CD4-positive, alpha-beta T cell (primary cell): Measurements from ENCODE around the gene TRIM71. TPM values are rescaled to one million over a fixed set of nuclear protein-coding genes. Genes with fewer than 3 reads are reported as not detected.

ENCODE experiments used
- ATAC-seq: fragments of 200-7000 bp; cut with Tn5 transposase; one replicate; pipeline ENCODE4 v1.10.0; 2022; ENCODE audit warnings: mild to moderate bottlenecking; ENCODE audit not compliant: poor library complexity
- CTCF ChIA-PET: fragments of 350-600 bp; sonication (Branson Sonifier 250); formaldehyde crosslinking; loops from one replicate; lab custom pipeline; 2021; ENCODE audit warnings: antibody characterized with exemption, inconsistent platforms; lab: Charles Lee
- POLR2A ChIA-PET: fragments of 350-600 bp; sonication (Branson Sonifier 250); formaldehyde crosslinking; loops from one replicate; lab custom pipeline; 2021; ENCODE audit warnings: antibody characterized with exemption, inconsistent platforms; lab: Charles Lee
- DNase-seq, 14 experiments: peaks; one replicate each; pipeline ENCODE4 v3.0.0-alpha.2; 2013 to 2020; ENCODE audit warnings: mixed read lengths in 2 of 14
- H3K27ac ChIP-seq, 2 donors: one replicate each; pipeline versions ENCODE4 v1.5.1 to v1.7.0; 2013; ENCODE audit warnings: low read length in 2 of 2, low read depth in 1 of 2, mild to moderate bottlenecking in 1 of 2
- H3K27me3 ChIP-seq, 2 experiments: 1 replicate in 1 of 2; 2 replicates in 1 of 2; pipeline versions ENCODE4 v1.6.1 to v1.7.0; 2013; ENCODE audit warnings: low read length in 2 of 2, control low read depth in 1 of 2, mild to moderate bottlenecking in 1 of 2, moderate library complexity in 1 of 2; ENCODE audit not compliant: insufficient read depth in 2 of 2, control insufficient read depth in 1 of 2
- H3K36me3 ChIP-seq: one replicate; pipeline ENCODE4 v1.6.1; 2013; ENCODE audit warnings: low read length, control low read depth; ENCODE audit not compliant: insufficient read depth
- H3K4me1 ChIP-seq: one replicate; pipeline ENCODE4 v1.6.1; 2013; ENCODE audit warnings: low read length, control low read depth; ENCODE audit not compliant: insufficient read depth
- H3K4me3 ChIP-seq: one replicate; pipeline ENCODE4 v1.5.1; 2013; ENCODE audit warnings: mild to moderate bottlenecking, low read length, moderate library complexity
- H3K9me3 ChIP-seq, 2 experiments: 1 replicate in 1 of 2; 2 replicates in 1 of 2; pipeline versions ENCODE4 v1.6.1 to v1.7.0; 2013; ENCODE audit warnings: low read length in 2 of 2, mild to moderate bottlenecking in 2 of 2, control low read depth in 1 of 2, moderate library complexity in 1 of 2; ENCODE audit not compliant: control insufficient read depth in 1 of 2, insufficient read depth in 1 of 2
- H3K27ac Mint-ChIP-seq: one replicate; pipeline ENCODE4 v1.8.0; 2020; ENCODE audit warnings: mixed read lengths
- H3K27me3 Mint-ChIP-seq: one replicate; pipeline ENCODE4 v1.8.0; 2021; ENCODE audit warnings: mixed read lengths
- H3K36me3 Mint-ChIP-seq: one replicate; pipeline ENCODE4 v1.8.0; 2021; ENCODE audit warnings: low read depth, mixed read lengths
- H3K4me1 Mint-ChIP-seq: one replicate; pipeline ENCODE4 v1.8.0; 2021; ENCODE audit warnings: low read depth, mixed read lengths
- H3K4me3 Mint-ChIP-seq: one replicate; pipeline ENCODE4 v1.8.0; 2020; ENCODE audit warnings: mild to moderate bottlenecking, mixed read lengths
- H3K9me3 Mint-ChIP-seq: one replicate; pipeline ENCODE4 v1.8.0; 2020; ENCODE audit warnings: mixed read lengths
- intact Hi-C, 2 experiments: fragments of 100-400 bp; cut with DNase I in 1 of 2; cut with micrococcal nuclease in 1 of 2; formaldehyde crosslinking; loops; one replicate each; pipeline versions ENCODE4 v1.15.1 to v1.9.0; 2023 to 2025; cut with DNase I, micrococcal nuclease
- total RNA-seq, 174 experiments: library from RNA in 2 of 174; stranded (reverse) in 2 of 174; gene quantifications; one replicate each; pipeline ENCODE4 v1.2.3 and lab custom pipeline; 2021 to 2026
- TF ChIP-seq, protein P1 (sequence below): fragments of 200-600 bp; IDR thresholded peaks from one replicate; pipeline ENCODE4 v1.8.0; 2022; ENCODE audit warnings: antibody characterized with exemption, mild to moderate bottlenecking

The TRIM71 gene
- total RNA-seq, 2 experiments from 2014 or later: 0.03 TPM; not detected in 1

DNA sequence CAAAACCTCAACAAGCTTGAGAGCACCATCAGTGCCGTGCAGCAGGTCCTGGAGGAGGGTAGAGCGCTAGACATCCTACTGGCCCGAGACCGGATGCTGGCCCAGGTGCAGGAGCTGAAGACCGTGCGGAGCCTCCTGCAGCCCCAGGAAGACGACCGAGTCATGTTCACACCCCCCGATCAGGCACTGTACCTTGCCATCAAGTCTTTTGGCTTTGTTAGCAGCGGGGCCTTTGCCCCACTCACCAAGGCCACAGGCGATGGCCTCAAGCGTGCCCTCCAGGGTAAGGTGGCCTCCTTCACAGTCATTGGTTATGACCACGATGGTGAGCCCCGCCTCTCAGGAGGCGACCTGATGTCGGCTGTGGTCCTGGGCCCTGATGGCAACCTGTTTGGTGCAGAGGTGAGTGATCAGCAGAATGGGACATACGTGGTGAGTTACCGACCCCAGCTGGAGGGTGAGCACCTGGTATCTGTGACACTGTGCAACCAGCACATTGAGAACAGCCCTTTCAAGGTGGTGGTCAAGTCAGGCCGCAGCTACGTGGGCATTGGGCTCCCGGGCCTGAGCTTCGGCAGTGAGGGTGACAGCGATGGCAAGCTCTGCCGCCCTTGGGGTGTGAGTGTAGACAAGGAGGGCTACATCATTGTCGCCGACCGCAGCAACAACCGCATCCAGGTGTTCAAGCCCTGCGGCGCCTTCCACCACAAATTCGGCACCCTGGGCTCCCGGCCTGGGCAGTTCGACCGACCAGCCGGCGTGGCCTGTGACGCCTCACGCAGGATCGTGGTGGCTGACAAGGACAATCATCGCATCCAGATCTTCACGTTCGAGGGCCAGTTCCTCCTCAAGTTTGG is 72.9 kb downstream of the TRIM71 start:
- H3K4me1 Mint-ChIP-seq: no peaks in the 10 kb centered on the region
- no peaks in the 10 kb centered on the region for H3K9me3 Mint-ChIP-seq
- Histone ChIP-seq H3K36me3 (no peaks in the 10 kb centered on the region), H3K4me3 (no peak overlapping the region), H3K9me3 (no peaks in the 10 kb centered on the region), H3K4me1 (no peaks in the 10 kb centered on the region), H3K27ac (no peak overlapping the region), H3K27me3 (peaks cover 3 to 5% of the 10 kb centered on the region in 2 experiments)
- DNase-seq (no peak), ATAC-seq (no peak)
- H3K27me3 Mint-ChIP-seq: peaks cover 19% of the 10 kb centered on the region
- H3K27ac Mint-ChIP-seq: no peak overlapping the region
- ChIA-PET CTCF (interaction anchor here (0.6 kb wide), 1 partner anchor 11 kb away, joined by 3 read pairs; no protein-coding TSS in a partner anchor), POLR2A (no interaction called here)
- H3K36me3 Mint-ChIP-seq: no peaks in the 10 kb centered on the region
- intact Hi-C loops: no loop called here
- H3K4me3 Mint-ChIP-seq: no peak overlapping the region
- TF ChIP-seq, protein P1, sequence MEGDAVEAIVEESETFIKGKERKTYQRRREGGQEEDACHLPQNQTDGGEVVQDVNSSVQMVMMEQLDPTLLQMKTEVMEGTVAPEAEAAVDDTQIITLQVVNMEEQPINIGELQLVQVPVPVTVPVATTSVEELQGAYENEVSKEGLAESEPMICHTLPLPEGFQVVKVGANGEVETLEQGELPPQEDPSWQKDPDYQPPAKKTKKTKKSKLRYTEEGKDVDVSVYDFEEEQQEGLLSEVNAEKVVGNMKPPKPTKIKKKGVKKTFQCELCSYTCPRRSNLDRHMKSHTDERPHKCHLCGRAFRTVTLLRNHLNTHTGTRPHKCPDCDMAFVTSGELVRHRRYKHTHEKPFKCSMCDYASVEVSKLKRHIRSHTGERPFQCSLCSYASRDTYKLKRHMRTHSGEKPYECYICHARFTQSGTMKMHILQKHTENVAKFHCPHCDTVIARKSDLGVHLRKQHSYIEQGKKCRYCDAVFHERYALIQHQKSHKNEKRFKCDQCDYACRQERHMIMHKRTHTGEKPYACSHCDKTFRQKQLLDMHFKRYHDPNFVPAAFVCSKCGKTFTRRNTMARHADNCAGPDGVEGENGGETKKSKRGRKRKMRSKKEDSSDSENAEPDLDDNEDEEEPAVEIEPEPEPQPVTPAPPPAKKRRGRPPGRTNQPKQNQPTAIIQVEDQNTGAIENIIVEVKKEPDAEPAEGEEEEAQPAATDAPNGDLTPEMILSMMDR: no peak

DNA sequence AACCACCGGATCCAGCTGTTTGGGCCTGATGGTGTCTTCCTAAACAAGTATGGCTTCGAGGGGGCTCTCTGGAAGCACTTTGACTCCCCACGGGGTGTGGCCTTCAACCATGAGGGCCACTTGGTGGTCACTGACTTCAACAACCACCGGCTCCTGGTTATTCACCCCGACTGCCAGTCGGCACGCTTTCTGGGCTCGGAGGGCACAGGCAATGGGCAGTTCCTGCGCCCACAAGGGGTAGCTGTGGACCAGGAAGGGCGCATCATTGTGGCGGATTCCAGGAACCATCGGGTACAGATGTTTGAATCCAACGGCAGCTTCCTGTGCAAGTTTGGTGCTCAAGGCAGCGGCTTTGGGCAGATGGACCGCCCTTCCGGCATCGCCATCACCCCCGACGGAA is 73.6 kb downstream of the TRIM71 start:
- ChIA-PET CTCF (interaction anchor here (0.6 kb wide), 1 partner anchor 10 kb away, joined by 3 read pairs; no protein-coding TSS in a partner anchor), POLR2A (no interaction called here)
- Histone ChIP-seq H3K4me1 (no peaks in the 10 kb centered on the region), H3K27me3 (peaks cover 3 to 5% of the 10 kb centered on the region in 2 experiments), H3K9me3 (no peaks in the 10 kb centered on the region), H3K4me3 (no peak overlapping the region), H3K27ac (no peak overlapping the region), H3K36me3 (no peaks in the 10 kb centered on the region)
- H3K4me3 Mint-ChIP-seq: no peak overlapping the region
- intact Hi-C loops: no loop called here
- peaks cover 23% of the 10 kb centered on the region for H3K27me3 Mint-ChIP-seq
- TF ChIP-seq, protein P1: no peak
- no peaks in the 10 kb centered on the region for H3K9me3 Mint-ChIP-seq
- H3K4me1 Mint-ChIP-seq: no peaks in the 10 kb centered on the region
- H3K27ac Mint-ChIP-seq: no peak overlapping the region
- H3K36me3 Mint-ChIP-seq: no peaks in the 10 kb centered on the region
- no peak for DNase-seq
- ATAC-seq: no peak

DNA sequence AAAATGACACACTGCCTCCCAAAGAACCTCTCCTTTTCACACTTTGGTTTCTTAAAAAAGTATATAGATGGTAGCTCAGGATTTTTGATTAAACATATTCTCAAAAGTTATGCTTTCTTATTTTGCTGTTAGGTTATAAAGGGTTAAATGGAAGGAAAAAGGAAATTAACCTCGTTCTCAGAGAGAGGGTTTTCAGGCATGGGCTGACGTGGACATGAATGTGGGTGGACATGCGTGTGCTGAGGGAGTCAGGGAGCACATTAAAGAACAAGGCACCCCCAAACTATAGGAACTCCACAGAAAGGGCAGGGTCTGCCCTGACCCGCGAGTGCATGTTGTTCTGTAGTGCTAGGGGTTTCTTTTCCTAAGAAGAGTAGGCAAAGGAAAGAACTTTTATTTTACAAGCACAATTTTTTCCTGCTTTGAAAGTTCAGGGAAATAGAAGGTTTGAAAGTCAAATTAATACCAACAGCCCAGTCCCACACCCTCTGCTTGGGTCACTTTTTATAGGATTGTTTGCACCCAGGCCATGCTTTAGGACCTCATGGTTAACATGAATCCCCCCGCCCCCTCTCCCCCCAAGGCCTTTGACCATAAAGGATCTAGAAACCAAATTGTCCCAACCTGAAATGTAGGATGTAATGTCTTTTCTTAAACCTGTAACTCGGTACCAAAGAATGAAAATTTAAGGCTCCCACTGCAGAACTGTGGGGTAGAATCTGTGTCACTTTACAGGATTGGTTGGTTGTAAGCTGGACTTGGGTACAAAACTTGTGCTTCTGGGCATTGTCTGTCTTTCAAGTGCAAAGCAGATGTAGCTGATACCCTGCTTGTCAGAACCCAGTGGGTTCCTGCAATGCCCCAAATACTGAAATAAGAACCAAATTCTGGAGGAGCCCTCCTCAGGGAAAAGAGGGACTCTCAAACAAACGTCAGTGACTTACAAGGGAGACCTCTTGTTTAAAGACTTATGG is 75.1 kb downstream of the TRIM71 start:
- H3K27me3 ChIP-seq: peaks cover 3 to 5% of the 10 kb centered on the region in 2 experiments
- Mint-ChIP-seq H3K27me3 (peaks cover 28% of the 10 kb centered on the region), H3K27ac (no peak overlapping the region), H3K4me3 (no peak overlapping the region), H3K36me3 (no peaks in the 10 kb centered on the region), H3K9me3 (no peaks in the 10 kb centered on the region), H3K4me1 (no peaks in the 10 kb centered on the region)
- intact Hi-C loops: no loop called here
- H3K9me3 ChIP-seq: no peaks in the 10 kb centered on the region
- ATAC-seq: no peak
- H3K4me1 ChIP-seq: no peaks in the 10 kb centered on the region
- H3K27ac ChIP-seq: no peak overlapping the region
- H3K4me3 ChIP-seq: no peak overlapping the region
- ChIA-PET CTCF (no interaction called here), POLR2A (no interaction called here)
- H3K36me3 ChIP-seq: no peaks in the 10 kb centered on the region
- DNase-seq: no peak
- TF ChIP-seq, protein P1: no peak
